HG03066 (cell line): ENCODE results near the gene KLK12.

ENCODE experiments used
- ATAC-seq: cut with Tn5 transposase; IDR thresholded peaks from one replicate; pipeline ENCODE4 v1.9.1; 2021; ENCODE audit warnings: low read depth; ENCODE audit not compliant: unreplicated experiment

KLK12 gene

DNA sequence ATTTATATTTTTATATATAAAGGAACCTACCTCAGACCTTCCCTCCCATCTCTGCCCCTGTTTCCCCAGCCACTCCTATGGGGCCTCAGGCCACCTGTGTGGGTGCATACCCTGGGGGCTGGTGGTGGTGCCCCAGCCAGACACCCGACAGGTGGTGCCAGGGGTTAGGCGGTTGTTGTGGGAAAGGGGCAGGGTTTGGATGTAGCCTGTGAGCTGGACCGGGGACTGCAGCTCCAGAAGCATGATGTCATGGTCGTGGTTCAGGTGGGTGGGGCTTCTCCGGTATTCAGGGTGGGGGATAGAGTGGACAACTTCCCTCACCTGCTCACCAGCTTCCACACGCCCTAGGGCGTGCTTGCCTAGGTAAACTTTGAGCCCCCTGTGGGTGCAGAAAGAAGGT, 24.9 kb upstream of the KLK12 start:
- ATAC-seq = no peak

DNA sequence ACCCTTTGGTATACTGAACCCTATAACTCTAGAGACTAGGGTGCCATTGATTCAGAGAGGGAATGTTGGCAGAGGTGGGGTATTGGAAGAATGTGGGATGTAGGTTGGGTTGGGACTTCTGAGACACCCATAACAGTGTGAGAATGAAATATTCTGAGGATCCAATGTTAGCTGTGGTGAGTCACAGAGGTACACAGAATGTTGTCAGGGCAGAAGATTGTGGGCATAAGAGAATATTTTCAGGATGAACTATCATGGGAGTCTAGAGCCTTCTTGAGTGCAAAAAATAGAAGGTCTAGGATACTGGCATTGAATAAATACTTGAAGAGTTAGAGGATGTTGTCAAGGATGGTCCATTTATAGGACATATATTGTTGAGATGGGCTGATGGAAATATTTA, 21.1 kb upstream of the KLK12 start:
- no peak for ATAC-seq

DNA sequence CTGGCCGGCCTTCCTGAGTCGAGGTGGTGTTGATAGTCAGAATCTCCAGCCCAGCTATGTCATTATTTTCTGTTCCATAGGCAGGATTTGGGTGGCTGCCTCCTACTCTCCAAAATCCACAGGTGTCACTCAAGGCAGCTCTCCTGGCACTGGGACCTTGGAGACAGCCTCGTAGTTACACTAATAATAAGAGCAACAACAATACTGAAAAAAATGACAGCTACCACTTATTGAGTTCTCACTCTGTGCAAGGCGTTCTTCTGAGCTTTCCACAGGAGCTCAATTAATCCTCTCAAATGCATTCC, 12.2 kb upstream of the KLK12 start:
- ATAC-seq = no peak

DNA sequence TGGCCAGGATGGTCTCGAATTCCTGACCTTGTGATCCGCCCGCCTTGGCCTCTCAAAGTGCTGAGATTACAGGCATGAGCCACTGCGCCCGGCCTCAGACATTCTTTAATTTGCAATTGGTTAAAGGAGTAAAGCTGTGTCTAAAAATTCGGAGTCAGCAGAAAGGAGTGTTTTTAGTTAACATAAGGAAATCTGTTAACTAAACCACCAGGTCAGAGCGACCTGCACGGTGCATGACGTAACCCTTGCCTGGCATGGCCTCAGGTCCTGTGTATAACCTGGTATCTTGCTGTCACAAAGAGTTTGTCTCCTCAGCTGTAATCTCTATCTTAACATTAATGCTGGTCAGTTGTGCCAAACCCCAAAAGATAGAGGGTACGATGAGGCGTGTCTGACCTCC, 9.5 kb upstream of the KLK12 start:
- ATAC-seq = no peak

DNA sequence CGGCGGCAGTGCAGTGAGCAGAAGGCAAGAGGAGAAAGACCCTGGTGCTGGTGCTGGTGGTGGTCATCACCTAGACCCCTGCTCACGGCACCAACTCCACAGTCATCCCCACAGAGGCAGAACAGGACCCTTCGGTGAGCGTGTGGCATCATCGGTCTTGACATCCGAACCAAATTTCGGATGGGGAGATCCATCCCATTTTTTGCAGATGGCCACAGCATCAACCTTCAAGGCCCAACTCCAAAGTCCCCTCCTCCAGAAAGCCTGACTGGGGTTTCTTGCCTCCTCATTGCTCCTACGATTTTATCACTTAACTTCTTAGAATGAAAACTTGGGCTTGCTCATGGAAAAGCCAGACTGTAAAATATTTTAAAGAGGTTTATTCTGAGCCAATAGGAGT, 8.7 kb upstream of the KLK12 start:
- no peak for ATAC-seq

DNA sequence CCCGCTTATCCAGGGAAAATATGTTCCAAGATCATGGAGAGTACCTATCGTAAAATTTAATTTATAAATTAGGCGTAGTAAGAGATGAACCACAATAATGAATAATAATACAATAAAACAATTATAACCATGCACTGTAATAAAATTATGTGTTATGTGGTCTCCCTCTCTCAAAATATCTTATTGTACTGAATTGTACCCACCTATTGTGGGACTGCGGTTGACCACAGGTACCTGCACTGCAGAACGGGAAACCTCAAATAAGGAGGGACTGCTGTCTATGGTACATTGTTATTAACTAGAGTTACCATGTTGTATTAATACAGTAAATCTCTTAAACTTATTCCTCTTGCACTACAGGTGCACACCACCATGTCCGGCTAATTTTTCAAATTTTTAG, 5.3 kb upstream of the KLK12 start:
- ATAC-seq = no peak

DNA sequence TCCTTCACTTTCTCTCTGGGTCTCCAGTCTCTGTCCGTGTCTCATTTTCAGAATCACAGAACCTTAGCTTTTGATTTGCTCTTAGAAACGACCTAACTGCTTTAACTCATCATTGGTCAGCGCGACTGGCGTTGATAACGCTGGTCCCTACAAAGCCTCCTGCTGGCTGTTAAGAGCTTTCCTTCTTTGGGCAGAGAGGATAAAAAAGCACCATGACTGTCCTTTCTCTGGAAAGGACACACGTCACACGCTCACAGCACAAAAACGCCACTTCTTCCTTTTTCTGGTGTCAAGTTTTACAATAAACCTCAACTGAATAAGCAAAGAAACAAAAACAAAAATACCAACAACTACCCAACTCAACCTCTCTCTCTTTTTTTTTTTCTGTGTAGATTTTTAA, 1.7 kb upstream of the KLK12 start:
- ATAC-seq = no peak

DNA sequence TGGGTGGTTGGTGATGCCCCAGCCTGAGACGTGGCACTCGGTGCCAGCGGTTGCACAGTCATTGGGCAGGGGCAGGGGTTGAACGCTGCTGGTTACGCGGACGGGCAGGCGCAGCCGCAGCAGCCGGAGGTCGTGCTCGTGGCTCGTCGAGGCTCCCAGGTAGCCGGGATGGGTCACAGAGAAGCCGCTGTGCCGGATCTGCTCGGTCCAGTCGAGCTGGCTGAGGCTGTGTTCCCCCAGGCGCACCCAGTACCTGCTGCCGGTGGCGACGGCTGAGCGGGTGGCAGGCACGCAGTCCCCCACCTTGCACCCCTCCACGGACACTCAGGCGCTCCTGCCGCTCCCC, 2.9 kb downstream of the KLK12 start:
- ATAC-seq = no peak

DNA sequence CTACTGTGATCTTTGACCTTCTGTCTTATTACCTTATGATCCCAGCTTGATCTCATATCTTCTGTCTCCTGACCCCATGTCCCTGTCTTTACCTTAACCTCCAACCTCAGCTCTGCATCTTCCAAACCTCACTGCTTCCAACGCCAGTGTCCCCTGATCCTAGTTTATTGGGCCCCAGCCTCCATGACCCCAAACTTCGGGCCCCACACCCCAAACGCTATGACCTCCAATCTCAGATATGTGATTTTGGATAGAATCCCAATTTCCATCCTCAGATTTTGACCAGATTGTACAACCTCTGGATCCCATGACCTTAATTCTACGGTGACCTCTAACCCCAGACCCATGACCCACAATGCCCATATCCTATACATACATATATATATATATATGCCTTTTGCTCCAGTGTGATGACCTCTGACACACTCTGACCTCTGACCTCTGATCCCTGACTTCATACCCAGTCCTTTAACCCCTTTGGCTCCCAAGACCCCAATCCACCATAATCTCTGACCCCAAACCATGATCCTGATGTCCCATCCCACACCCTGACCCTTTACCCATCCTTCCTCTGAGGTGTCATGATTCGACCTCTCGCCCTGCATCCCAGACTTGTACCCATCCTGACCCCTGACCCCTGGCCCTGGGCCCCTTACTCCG, 3.5 kb downstream of the KLK12 start:
- no peak for ATAC-seq

DNA sequence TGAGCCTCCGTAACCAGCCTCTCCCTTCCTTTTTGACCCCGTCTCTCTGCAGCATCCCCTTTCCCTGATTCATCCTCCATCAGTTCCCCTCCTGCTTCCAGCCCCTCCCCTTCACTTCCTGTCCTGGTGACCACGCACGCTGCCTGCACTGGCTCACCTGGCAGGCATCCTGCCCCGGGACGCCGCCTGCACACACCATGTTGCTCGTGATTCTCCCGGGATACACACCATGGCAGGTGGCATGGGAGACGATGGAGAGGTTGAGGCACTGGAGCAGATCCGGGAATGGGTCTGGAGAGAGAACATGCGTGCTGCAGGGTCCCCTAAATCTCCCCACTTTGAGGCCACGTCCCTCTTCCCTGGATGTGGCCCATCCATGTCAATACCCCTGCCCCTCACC, 4.2 kb downstream of the KLK12 start:
- ATAC-seq = no peak

DNA sequence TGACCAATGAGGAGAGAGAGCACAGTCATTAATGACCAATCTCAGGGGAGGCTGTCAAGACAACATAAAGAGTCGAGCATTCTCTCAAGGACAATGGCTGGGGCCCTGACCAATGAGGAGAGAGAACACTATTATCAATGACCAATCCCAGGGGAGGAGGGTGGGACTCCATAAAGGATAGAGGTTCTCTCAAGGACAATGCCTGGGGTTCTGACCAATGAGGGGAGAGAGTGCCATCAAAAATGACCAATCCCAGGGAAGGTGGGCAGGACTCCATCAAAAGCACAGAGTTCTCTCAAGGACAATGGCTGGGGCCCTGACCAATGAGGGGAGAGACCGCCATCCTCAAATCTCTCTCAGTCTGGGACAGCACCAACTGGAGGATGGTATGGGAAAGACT, 5.1 kb downstream of the KLK12 start:
- ATAC-seq = no peak

DNA sequence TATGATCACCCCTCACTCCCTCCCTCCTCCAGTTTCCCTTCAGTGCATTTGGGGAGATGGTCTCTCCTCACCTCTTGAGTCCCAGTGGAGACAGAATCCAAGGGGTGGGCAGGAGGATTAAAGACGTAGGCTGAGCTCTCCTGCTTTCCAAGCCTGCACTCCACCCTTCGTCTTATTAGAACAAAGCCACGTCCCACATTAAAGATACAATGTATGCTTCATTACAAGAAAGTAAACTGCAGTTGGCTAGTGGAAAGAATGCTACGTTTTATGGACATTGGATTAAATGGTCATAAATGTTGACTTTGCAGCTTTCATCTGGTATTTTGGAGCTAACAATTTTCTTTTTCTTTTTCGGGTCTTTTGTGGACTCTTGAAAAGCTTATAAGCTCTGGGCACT, 6.9 kb downstream of the KLK12 start:
- no peak for ATAC-seq

DNA sequence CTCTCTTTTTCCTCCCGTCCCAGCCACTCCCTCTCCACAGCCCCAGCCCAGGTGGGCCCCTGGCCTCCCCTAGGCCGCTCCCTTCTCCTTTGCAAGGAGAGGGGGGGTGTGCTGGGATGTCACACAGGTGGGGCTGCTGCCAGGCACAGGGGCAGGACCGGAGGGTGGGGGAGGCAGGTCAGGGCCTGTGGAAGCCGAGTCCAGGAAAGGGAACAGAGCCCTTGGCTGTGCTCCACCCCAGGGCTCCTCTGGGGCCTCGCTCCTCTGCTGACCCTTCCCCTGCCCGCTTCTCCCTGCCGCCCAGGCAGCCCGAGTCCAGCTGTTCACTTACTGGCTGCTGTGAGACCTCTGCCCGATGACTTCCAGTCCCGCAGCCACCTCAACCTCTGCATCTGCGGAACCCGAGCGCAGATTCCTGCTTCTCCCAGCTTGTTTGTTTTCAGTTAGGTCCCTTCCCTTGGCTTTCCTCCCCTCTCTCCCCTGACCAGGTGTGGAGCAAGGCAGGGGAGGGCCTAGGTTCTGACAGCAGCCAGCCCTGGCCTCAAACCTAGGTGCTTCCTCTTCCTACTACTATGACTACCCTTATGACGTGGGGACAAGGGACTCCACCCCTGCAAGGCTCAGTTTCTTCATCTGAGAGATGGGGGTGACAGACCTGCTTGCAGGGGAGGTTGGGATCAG, 7.5 kb downstream of the KLK12 start:
- ATAC-seq = no peak

DNA sequence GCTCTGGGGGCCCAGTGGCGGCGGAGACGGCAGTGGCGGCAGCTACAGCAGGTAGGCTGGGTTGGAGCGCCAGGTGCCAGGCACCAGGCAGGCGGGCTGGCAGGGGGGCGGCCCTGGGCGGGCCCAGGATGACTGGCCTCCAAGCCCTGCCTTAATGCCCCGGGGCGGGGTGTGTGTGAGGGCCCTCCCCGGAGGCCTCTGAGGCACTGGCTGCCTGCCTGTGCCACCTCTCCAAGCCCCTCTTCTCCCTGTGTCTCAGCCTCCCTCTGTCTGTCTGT, 8.3 kb downstream of the KLK12 start, which contains the start of gene KLK11:
Gene KLK11 (minus strand): TSS at position 63 of the 278 bp plus-strand sequence. CDS start 985 bp downstream, outside the sequence.
- no peak for ATAC-seq

DNA sequence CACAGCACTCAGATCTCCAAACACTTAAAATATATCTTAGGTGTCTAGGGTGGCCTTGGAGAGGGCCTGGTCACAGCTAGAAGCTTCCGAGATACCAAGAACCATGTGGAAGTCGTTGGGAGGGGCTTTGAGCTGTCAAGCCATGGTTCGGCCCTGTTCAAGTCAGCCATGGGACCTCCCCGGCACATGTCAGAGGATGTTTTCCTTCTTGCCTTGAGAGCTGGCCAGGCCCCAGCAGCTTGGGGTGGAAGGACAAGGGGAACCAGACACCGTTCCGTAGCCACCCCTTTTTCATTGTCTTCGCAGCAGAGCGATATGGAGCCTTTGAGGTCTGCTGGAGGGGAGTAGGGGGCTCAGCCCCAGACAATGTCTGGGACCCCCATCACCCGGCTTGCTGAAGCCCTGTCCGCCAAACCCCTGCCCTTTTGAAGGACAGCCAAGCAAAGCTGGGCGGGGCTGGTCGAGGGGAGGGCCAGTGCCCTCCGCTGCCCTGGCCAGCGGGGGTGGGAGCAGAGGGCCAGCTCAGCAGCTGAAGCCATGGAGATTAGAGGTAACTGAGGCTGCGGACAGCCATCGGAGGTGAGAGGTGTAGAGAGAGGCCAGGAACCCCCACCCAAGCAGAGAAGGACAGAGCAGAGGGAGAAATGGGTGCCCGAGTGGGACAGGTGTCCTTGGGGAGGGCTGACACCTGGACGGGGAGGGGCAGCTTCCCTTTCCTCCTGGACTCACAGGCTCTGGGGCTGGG, 8.8 kb downstream of the KLK12 start:
- ATAC-seq = no peak

DNA sequence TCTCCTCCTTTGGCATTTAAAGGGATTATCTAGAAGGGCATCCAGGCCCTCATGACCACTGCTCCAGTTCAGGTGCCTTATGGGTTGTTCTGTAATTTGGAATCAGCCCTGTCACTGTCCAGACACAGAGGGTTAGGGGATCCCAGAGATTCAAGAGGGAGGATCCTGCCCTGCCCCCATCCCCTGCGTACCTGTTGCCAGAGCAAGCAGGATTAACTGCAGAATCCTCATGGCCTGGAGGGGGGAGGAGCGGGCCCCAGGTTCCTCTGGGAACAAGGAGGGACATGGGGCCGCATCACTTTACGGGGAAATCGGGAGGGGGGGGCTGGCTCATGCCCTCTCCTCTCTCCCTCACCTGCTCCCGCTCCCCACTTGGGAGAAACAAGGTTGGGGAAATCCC, 9.4 kb downstream of the KLK12 start:
- no peak for ATAC-seq

DNA sequence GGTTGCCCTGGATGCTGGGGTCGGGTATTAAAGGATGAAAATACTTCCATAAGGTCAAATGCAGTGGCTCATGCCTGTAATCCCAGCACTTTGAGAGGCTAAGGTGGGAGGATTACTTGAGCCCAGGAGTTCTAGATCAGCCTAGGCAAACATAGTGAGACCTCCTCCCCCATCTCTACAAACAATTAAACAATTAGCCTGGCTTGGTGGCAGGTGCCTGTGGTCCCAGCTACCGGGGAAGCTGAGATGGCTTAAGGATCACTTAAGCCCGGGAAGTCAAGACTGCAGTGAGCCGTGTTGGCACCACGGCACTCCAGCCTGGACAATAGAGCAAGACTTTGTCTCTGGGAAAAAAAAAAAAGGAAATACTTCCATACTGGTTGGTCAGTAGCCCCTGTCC, 9.9 kb downstream of the KLK12 start:
- no peak for ATAC-seq

DNA sequence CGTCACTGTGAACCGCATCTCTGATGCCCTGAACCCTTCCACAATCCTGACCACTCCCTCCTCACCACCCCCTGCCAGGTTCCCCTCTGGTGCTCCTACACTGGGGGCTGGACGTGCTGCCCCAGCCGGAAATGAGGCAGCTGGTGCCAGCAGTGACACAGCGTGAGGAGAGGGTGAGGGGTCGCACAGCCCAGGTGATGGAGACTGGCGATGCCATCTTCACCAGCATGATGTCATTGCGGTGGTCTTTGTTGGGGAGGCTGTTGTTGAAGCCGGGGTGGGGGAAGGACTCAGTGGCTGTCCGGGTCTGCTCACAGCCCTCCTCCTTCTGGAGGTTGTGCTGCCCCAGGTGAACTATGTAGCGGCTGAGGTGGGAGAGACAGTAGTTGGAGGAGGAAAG, 10.9 kb downstream of the KLK12 start:
- ATAC-seq = no peak

DNA sequence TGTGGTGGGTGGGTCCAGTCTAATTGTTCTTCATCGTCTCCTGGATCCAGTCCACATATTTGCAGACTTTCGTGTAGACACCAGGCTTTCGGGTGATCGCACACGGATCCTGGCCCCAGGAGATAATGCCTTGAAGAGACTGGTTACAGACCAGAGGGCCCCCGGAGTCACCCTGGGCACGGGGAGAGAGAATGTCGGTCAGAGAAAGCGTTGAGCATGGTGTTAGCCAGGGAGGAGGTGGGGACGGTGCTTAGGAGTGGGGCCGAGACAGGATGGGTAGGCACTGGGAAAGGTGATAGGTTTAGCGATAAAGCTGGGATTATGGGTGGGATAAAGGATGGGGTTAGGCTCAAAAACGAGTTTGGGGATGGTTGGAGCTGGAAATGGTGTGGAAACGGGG, 12.3 kb downstream of the KLK12 start:
- no peak for ATAC-seq

DNA sequence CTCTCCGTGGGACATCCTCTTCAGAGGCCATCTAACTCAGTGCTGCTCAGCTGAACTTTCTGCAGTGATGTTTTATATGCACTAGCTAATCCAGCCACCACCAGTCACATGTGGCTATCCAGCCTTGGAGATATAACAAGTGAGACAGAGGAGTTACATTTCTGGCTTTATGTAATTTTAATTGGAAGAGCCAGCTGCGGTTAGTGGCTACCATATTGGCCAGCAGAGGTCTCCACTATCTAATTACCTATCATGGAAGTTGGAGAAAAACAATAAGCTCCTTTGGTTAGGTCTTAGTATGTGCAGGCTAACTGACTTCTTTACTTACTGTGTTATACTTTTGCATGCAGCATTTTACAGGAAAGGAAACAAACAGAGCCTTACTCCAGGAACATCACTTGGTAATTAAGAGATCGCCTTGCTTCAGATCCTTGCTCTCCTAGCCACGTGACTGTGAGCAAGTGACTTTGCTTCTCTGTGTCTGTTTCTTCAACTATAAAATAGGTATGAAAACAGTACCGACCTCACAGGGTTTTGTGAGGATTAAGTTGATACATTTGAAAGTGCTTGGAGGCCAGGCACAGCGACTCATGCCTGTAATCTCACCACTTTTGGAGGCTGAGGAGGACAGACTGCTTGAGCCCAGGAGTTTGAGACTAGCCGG, 13.7 kb downstream of the KLK12 start:
- no peak for ATAC-seq

DNA sequence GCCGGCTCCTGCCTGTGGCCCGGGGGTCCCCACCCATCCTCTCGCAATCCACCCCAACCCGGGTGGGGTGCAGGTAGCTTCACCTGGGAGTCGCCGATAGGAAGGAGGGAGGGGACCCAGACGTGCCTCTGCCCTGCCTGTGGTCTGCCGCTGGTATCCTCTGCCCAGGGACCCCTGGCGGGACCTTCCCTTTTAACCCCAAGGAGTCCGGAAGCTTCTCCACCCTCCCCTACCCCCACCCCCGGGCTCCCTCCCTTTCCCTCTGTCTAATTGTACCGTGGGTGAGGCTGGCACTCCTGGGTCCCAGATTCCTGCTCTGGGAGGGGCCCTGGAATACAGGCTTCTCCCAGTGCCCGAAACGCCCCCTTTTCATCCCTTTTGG, 15.3 kb downstream of the KLK12 start, which contains the start of gene KLK10:
Gene KLK10 (minus strand): TSS at position 166 of the 382 bp plus-strand sequence. CDS start 579 bp downstream, outside the sequence.
- no peak for ATAC-seq
